ENCODE results near the gene PTPRT.
"Not testable (repeated sequence)": the region's sequence is repeated elsewhere in the genome, so short reads cannot be mapped to it uniquely, and the experiment has no call there.

PTPRT gene

GRCh38 chr20:42941629-42942028 is 248.1 kb downstream of the PTPRT start:
- DNase-seq (ENCODE audit: insufficient read length, low spot score), result no peak
- no peak for FAIRE-seq

DNA sequence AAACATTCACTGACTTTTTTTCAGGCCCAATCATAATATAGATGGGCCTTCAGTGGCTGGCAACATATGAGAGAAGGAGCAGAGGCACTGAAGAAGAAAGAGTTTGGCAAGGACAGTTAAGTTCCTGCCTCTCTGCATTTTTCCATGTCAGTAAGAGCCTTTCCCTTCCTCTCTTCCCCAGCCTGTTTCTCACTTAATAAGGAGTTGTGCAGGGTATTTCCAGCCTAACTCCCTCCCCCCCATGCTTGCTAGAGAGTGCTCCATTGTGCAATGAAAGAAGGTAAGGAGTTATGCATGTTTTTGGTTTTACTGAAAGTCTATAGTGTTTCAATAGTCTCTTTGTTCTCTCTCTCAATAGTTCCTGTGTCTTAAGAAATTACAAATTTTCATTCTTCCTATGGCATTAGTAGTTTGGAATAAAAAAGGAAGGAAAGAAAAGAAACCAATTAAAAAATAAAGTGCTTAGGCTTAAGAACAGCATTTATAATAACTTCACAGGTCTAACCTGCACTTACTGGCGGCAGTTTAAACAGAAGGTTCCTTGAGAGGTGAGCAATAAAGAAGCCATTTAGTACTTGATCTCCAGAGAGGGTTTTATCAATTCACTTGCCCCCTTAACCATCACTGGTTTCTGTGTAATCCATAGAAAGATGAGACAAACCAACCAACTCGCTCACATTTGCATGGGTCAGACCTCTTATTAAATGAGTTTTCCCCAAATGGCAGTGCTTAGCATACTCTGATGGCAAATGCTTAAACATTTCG is 251.1 kb downstream of the PTPRT start:
- DNase-seq (ENCODE audit: insufficient read length, low spot score) (no peak), FAIRE-seq (peak; percentile 33)

GRCh38 chr20:42936482-42936881 is 253.2 kb downstream of the PTPRT start:
- no peak for FAIRE-seq

GRCh38 chr20:42924215-42924614 is 265.5 kb downstream of the PTPRT start:
- DNase-seq (ENCODE audit: insufficient read length, low spot score) (no peak), FAIRE-seq (peak; percentile 49)

More at GRCh38 chr20:42936482-42936881, 253.2 kb downstream of the PTPRT start:
- no peak for DNase-seq (ENCODE audit: insufficient read length, low spot score)

- FAIRE-seq (no peak), DNase-seq (ENCODE audit: insufficient read length, low spot score) (no peak)
Measured at GRCh38 chr20:42923348-42923918, 266.3 kb downstream of the PTPRT start.

GRCh38 chr20:42920776-42921175 is 268.9 kb downstream of the PTPRT start:
- no peak for DNase-seq (ENCODE audit: insufficient read length, low spot score)
- FAIRE-seq, result no peak

- no peak for FAIRE-seq
Measured at GRCh38 chr20:42919316-42919715, 270.4 kb downstream of the PTPRT start.

GRCh38 chr20:42915081-42915480 is 274.6 kb downstream of the PTPRT start:
- FAIRE-seq (no peak), DNase-seq (ENCODE audit: insufficient read length, low spot score) (no peak)

More at GRCh38 chr20:42919316-42919715, 270.4 kb downstream of the PTPRT start:
- DNase-seq (ENCODE audit: insufficient read length, low spot score), result no peak

- DNase-seq (ENCODE audit: insufficient read length, low spot score) (no peak), FAIRE-seq (peak; percentile 54)
Measured at GRCh38 chr20:42914302-42914701, 275.4 kb downstream of the PTPRT start.

DNA sequence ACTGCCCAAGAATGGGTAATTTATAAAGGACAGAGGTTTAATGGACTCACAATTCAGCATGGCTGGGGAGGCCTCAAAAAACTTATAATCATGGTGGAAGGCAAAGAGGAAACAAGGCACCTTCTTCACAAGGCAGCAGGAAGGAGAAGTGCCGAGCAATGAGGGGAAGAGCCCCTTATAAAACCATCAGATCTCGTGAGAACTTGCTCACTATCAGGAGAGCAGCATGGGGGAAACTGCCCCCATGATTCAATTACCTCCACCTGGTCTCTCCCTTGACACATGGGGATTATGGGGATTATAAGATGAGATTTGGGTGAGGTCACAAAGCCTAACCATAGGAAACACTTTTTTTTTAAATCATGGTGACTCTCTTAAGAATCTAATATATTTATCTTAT is 278.9 kb downstream of the PTPRT start:
- FAIRE-seq; DNase-seq (ENCODE audit: insufficient read length, low spot score): not testable (repeated sequence)

- FAIRE-seq (no peak), DNase-seq (ENCODE audit: insufficient read length, low spot score) (no peak)
Measured at GRCh38 chr20:42907730-42908129, 282.0 kb downstream of the PTPRT start.

DNA sequence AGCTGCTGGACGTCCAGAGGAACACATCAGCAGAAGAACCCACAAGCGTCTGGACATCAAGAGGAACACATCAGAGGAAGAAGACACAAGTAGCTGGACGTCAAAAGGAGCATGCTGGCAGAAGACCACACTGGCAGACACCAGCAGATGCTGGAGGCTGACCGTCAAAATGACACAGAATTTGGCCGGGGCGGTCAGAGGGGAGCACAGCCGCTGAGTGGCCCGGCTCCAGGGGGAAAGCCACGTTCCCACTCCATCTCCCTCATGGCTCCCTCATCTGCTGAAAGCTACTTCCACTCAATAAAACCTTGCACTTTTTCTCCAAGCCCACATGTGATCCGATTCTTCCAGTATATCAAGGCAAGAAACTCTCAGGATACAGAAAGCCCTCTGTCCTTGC is 283.6 kb downstream of the PTPRT start:
- DNase-seq (ENCODE audit: insufficient read length, low spot score) (no peak), FAIRE-seq (no peak)

DNA sequence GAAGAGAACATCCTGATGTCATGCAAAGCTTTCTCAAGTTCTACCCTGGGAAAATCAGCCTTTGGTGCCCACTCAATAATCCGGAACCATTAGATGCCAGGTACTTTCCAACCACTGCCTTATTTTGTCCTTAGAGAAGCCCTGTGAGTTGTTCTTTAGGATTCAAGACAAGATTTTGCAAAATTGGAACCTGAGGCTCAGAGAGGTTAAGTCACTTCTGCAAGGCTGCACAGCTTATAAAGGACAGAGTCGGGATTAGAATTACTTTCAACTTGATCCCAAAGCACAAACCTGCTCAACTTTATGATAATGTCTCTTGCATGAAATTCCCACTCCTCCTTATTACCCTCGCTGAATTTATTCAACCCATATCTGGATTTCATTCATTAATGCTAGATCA is 287.2 kb downstream of the PTPRT start:
- DNase-seq (ENCODE audit: insufficient read length, low spot score) (no peak), FAIRE-seq (no peak)

DNA sequence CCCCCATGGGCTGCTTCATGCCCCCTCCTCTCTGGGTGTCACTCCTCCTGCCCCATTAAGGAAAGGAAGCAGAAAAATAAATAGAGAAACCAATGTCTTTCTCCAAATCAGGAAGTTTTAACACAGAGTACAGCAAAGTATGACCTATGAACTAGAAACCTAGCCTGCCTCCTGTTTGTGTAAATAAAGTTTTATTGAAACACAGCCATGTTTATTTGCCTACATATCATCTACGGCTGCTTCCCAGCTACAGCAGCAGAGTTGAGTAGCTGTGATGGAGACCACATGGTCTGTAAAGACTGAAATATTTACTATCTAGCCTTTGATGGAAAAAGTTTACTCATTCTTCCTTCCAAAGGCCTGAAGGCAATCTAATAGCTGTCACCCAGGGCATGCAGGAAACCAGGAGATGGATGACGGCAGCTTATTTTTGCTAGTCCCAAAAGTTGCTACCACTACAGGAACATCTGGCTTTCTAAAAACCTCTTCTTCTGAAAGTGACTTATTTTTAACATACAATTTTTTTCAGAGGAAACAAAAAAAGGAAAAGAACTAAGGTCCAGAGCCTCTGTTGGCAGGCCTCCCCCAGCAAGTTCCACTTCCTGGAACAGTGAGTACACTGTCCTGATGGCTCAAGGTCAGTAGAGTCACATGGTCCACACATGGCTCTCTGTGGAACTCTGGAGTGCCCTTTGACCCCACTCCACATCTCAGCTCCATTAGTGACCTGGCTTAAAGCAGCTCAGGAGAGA is 287.8 kb downstream of the PTPRT start:
- FAIRE-seq (no peak), DNase-seq (ENCODE audit: insufficient read length, low spot score) (no peak)

GRCh38 chr20:42900764-42901163 is 288.9 kb downstream of the PTPRT start:
- not testable (repeated sequence) for FAIRE-seq; DNase-seq (ENCODE audit: insufficient read length, low spot score)

DNA sequence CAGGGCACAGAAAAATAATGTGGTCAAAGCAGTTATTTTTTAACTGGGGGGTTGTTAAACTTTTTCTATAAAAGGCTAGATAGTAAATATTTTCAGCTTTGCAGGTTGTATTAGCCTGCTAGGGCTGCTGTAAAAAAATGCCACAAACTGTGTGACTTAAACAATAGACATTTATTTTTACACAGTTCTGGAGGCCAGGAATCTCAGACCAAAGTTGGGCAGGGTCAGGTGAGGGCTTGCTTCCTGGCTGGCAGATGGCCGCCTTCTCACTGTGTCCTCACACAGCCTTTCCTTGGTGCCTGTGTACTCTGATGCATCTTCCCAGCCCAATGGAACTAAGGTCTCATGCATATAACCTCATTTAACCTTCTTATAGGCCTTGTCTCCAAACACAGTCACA is 294.7 kb downstream of the PTPRT start:
- no peak for DNase-seq (ENCODE audit: insufficient read length, low spot score)
- FAIRE-seq, result no peak

GRCh38 chr20:42894483-42894882 is 295.2 kb downstream of the PTPRT start:
- FAIRE-seq, result no peak
- DNase-seq (ENCODE audit: insufficient read length, low spot score), result no peak

DNA sequence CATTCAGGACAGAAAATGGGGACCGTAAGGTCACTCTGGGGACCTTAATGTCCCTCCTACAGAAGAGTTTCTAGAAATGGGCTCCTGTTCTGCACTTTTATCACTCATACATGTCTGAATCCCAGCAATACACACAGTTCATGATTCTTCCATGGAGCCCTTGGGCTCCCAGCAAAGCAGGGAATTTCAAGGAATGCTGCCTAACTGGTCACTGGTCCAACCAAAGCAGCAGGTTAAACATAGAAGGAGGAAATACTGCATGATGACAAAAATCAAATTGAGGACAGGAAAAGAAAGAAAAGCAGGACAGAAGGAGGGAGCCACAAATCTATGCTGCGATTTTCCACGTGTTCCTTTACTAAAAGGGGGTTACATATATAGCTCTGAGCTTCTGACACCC is 300.2 kb downstream of the PTPRT start:
- DNase-seq (ENCODE audit: insufficient read length, low spot score) (no peak), FAIRE-seq (no peak)

DNA sequence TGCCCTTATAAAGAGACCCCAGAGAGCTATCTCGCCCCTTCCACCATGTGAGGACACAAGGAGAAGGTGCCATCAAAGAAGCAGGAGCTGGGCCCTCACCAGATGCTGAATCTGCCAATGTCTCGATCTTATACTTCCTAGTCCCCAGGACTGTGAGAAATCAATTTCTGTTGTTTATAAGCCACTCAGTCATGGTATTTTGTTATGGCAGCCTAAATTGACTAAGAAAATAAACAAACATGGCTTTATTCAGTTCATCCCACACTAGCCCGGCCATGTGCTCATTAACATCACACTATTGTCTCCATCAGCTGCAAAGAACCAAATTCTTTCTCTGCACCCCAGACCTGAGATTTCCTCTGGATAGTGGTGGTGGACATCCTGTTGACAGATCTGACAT is 302.4 kb downstream of the PTPRT start:
- FAIRE-seq, result no peak
- DNase-seq (ENCODE audit: insufficient read length, low spot score), result no peak

DNA sequence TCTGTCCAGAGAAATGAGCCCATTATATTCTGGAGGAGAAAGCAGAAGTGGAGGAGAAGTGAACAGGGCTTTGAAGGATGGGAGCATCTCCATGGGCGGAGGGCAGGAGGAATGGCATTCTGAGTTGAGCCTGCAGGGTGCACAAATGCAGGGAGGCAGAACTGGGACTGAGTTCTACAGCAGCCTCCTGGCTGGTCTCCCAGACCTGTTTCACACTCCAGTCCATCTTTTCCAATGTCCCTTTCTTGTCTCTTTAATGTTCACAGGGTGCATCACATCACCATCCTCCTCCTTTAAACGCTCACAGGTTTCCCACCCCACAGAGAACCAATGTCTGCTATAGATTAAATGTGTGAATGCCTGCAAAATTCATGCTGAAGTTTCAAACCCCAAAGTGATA is 302.9 kb downstream of the PTPRT start:
- no peak for DNase-seq (ENCODE audit: insufficient read length, low spot score)
- no peak for FAIRE-seq

GRCh38 chr20:42886046-42886445 is 303.7 kb downstream of the PTPRT start:
- no peak for DNase-seq (ENCODE audit: insufficient read length, low spot score)
- no peak for FAIRE-seq

DNA sequence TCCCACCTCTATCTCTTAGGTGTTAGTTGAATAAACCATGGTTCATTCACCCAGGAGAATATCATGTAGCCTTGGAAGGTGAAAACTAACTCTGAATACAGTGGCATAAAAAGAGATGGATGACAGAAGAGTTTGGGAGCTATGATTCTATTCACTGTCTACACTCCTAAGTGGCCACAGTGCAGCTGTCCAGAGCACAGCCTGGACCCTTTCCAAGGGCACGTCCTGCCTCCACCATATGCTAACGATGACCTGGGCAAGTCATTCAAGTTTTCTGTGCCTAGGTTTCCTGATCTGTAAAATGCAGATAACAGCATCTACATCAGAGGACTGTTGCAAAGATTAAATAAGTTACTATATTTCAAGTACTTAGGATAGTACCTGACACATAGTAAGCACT is 314.1 kb downstream of the PTPRT start:
- FAIRE-seq (no peak), DNase-seq (ENCODE audit: insufficient read length, low spot score) (no peak)
